ENCODE measurements around the gene RALGAPB.

GRCh38 chr20:38477747-38478146 is 5.1 kb downstream of the RALGAPB start:
- no peak for TF ChIP-seq POLR2AphosphoS5 (IDR thresholded peaks at IDR 0.05; ENCODE audit: low read depth, low read length)
- no peak for TF ChIP-seq POLR2A (IDR thresholded peaks at IDR 0.05; ENCODE audit: low read depth, low read length)
